IMR-90 (cell line): ENCODE data around the gene CENPQ. TPM values are rescaled to one million over a fixed set of nuclear protein-coding genes. Genes with fewer than 3 reads are reported as not detected.
A peak's percentile ranks its signal among the peaks of the same experiment; 100 is the strongest.

Experiments
- ATAC-seq: fragments of 200-7000 bp; cut with Tn5 transposase; 2 replicates; pipeline ENCODE4 v1.9.1; 2020; ENCODE audit warnings: low read depth, mild to moderate bottlenecking, moderate library complexity
- BruUV-seq: library from RNA; stranded (reverse); fragments of 400-500 nt; replicated peaks from 2 replicates; lab custom pipeline; 2021; lab: Mats Ljungman, UMichigan
- CTCF ChIA-PET: fragments of 300-600 bp; formaldehyde crosslinking; extraction: SDS; loops from one replicate; lab custom pipeline; 2021; ENCODE audit warnings: antibody characterized with exemption; lab: Yijun Ruan, JAX
- POLR2A ChIA-PET: fragments of 300-600 bp; sonication (Branson Sonifier 250); formaldehyde crosslinking; loops from one replicate; lab custom pipeline; 2022; ENCODE audit warnings: antibody characterized with exemption; ENCODE audit not compliant: unreplicated experiment; lab: Charles Lee
- DNase-seq: peaks from one replicate; pipeline ENCODE4 v3.0.0; 2013
- H2AFZ ChIP-seq: replicated peaks from 2 replicates; pipeline ENCODE3; 2013; ENCODE audit warnings: low read length, mild to moderate bottlenecking; ENCODE audit not compliant: poor library complexity
- H2AK5ac ChIP-seq: 2 replicates; pipeline ENCODE4 v1.6.1; 2013; ENCODE audit warnings: low read depth, low read length, inconsistent platforms
- H2AK9ac ChIP-seq: replicated peaks from 2 replicates; pipeline ENCODE3; 2013; ENCODE audit warnings: mild to moderate bottlenecking, low read depth, low read length, moderate library complexity; ENCODE audit not compliant: poor library complexity
- H2BK120ac ChIP-seq: 2 replicates; pipeline ENCODE4 v1.6.1; 2013; ENCODE audit warnings: low read depth, low read length, inconsistent platforms
- H2BK15ac ChIP-seq: 3 replicates; pipeline ENCODE4 v1.6.1; 2013; ENCODE audit warnings: low read depth, low read length, inconsistent platforms
- H2BK20ac ChIP-seq: 2 replicates; pipeline ENCODE4 v1.6.1; 2013; ENCODE audit warnings: low read depth, mild to moderate bottlenecking, inconsistent platforms, low read length, moderate library complexity
- H2BK5ac ChIP-seq: 2 replicates; pipeline ENCODE4 v1.6.1; 2013; ENCODE audit warnings: mild to moderate bottlenecking, low read depth, low read length, inconsistent platforms; ENCODE audit not compliant: poor library complexity, severe bottlenecking
- H3K14ac ChIP-seq: replicated peaks from 2 replicates; pipeline ENCODE4 v1.6.1; 2013; ENCODE audit warnings: low read depth, low read length, inconsistent platforms
- H3K18ac ChIP-seq: 2 replicates; pipeline ENCODE4 v1.6.1; 2013; ENCODE audit warnings: low read depth, low read length, control low read depth
- H3K23ac ChIP-seq: 2 replicates; pipeline ENCODE4 v1.6.1; 2013; ENCODE audit warnings: low read depth, low read length, inconsistent platforms
- H3K27ac ChIP-seq: 2 replicates; pipeline ENCODE4 v1.5.1; 2013; ENCODE audit warnings: mild to moderate bottlenecking, control low read depth, low read length; ENCODE audit not compliant: insufficient read depth
- H3K27me3 ChIP-seq: 2 replicates; pipeline ENCODE4 v1.6.1; 2013; ENCODE audit warnings: low read length; ENCODE audit not compliant: control insufficient read depth, insufficient read depth
- H3K36me3 ChIP-seq: 2 replicates; pipeline ENCODE4 v1.6.1; 2013; ENCODE audit warnings: low read length, mixed read lengths; ENCODE audit not compliant: control insufficient read depth, insufficient read depth
- H3K4ac ChIP-seq: 2 replicates; pipeline ENCODE4 v1.6.1; 2013; ENCODE audit warnings: low read depth, low read length, inconsistent platforms
- H3K4me1 ChIP-seq: 2 replicates; pipeline ENCODE4 v1.6.1; 2013; ENCODE audit warnings: low read length, mixed read lengths; ENCODE audit not compliant: control insufficient read depth, insufficient read depth
- H3K4me2 ChIP-seq: 2 replicates; pipeline ENCODE4 v1.6.1; 2013; ENCODE audit warnings: low read depth, mild to moderate bottlenecking, control low read depth, low read length, moderate library complexity
- H3K4me3 ChIP-seq: 2 replicates; pipeline ENCODE4 v1.5.1; 2013; ENCODE audit warnings: low read depth, mild to moderate bottlenecking, control low read depth, low read length, moderate library complexity; ENCODE audit not compliant: insufficient read depth
- H3K56ac ChIP-seq: 2 replicates; pipeline ENCODE4 v1.6.1; 2013; ENCODE audit warnings: low read length, inconsistent platforms; ENCODE audit not compliant: insufficient read depth; ENCODE audit errors: extremely low read depth
- H3K79me1 ChIP-seq, 2 experiments: 2 replicates each; pipeline ENCODE4 v1.6.1; 2013; ENCODE audit warnings: low read length in 2 of 2, inconsistent platforms in 1 of 2, low read depth in 1 of 2
- H3K9ac ChIP-seq: 2 replicates; pipeline ENCODE4 v1.6.1; 2013; ENCODE audit warnings: low read depth, low read length, control low read depth
- H3K9me1 ChIP-seq: 2 replicates; pipeline ENCODE4 v1.6.1; 2013; ENCODE audit warnings: low read length, inconsistent platforms; ENCODE audit not compliant: insufficient read depth
- H3K9me3 ChIP-seq: 2 replicates; pipeline ENCODE4 v1.6.1; 2013; ENCODE audit warnings: low read length; ENCODE audit not compliant: control insufficient read depth, insufficient read depth
- H4K20me1 ChIP-seq: 2 replicates; pipeline ENCODE4 v1.6.1; 2013; ENCODE audit warnings: low read length, inconsistent platforms; ENCODE audit not compliant: insufficient read depth
- H4K5ac ChIP-seq: 2 replicates; pipeline ENCODE4 v1.6.1; 2013; ENCODE audit warnings: mild to moderate bottlenecking, low read depth, low read length, control low read depth
- H4K8ac ChIP-seq, 2 experiments: 2 replicates each; pipeline ENCODE4 v1.6.1; 2013; ENCODE audit warnings: low read depth in 2 of 2, low read length in 2 of 2, control low read depth in 1 of 2, inconsistent platforms in 1 of 2
- H4K91ac ChIP-seq: 2 replicates; pipeline ENCODE4 v1.6.1; 2013; ENCODE audit warnings: low read depth, low read length, inconsistent platforms; ENCODE audit not compliant: insufficient read depth
- CEBPB ChIP-seq: IDR thresholded peaks from 2 replicates; pipeline ENCODE4 v1.6.1; 2012; ENCODE audit warnings: low read depth, low read length, improper control_type of control experiment
- FOS ChIP-seq: fragments of 150-350 bp; IDR thresholded peaks from 2 replicates; pipeline ENCODE4 v1.6.1; 2016; ENCODE audit warnings: low read depth, low read length
- MAFK ChIP-seq: IDR thresholded peaks from 2 replicates; pipeline ENCODE4 v1.6.1; 2012; ENCODE audit warnings: low read depth, low read length, improper control_type of control experiment
- NFE2L2 ChIP-seq: fragments of 150-350 bp; IDR thresholded peaks from 2 replicates; pipeline ENCODE4 v1.6.1; 2016; ENCODE audit warnings: low read depth, mild to moderate bottlenecking, low read length
- WGBS, 2 experiments: methylation state at CpG; one replicate each; pipeline versions ENCODE4 v1.1.5 to v1.1.7; 2013; ENCODE audit warnings: missing lambda C conversion rate in 2 of 2; ENCODE audit not compliant: insufficient read length in 1 of 2; ENCODE audit errors: extremely low coverage in 2 of 2; 5-methylcytosine and 5-hydroxymethylcytosine counted together
- dilution Hi-C: fragments of 300-500 bp; cut with HindIII; formaldehyde crosslinking; loops from one replicate; pipeline ENCODE4 v1.14.3; 2018; ENCODE audit warnings: low sequenced_read_pairs; ENCODE audit not compliant: unreplicated experiment
- in situ Hi-C: fragments of 300-500 bp; cut with MboI; formaldehyde crosslinking; loops from 3 replicates; pipeline ENCODE4 v1.14.3; 2019; ENCODE audit warnings: low sequenced_read_pairs, inconsistent platforms, mixed read lengths
- intact Hi-C: fragments of 100-400 bp; cut with micrococcal nuclease; formaldehyde crosslinking; loops from 2 replicates; pipeline ENCODE4 v1.10.0; 2022
- polyA plus RNA-seq, 3 experiments: library from polyadenylated mRNA; depleted of rRNA; stranded (reverse); fragments of >200 nt; gene quantifications; 2 replicates each; pipeline ENCODE4 v1.2.3, GENCODE V29; 2012; ENCODE audit warnings: low replicate concordance in 1 of 3
- total RNA-seq: library from RNA; depleted of rRNA; stranded (reverse); fragments of >200 nt; gene quantifications from 2 replicates; pipeline ENCODE4 v1.2.3, GENCODE V29; 2012

Gene CENPQ
- total and polyA plus RNA-seq, 2 of the 4 experiments (the other 2 are of a cell fraction), result 2.2 to 3.7 TPM

DNA sequence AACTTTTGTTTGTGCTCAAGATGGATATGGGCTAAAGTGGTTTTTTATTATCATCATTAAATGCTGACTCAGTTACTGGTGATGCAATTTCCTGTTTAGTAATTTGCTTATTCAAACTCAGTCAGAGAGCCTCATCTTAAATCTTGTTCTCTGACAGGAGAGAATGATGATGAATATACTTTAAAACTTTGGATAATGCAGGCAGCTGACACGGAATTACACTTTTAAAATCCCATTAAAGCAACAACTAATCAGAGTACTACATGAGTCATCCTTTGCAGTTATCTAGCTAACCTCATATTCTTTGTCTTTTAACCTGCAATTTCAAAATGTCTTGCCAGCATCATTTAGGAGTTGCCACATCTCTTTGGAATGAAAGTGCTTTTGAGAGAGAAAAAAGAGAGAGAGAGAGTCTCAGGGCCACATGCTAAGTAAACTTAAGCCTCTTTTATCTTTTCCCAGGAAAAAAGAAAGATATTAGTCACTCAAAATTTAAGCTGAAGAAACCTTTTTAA, 78.1 kb downstream of the CENPQ start:
- Histone ChIP-seq H4K20me1 (no peaks in the 10 kb centered on the region), H2BK5ac (no peak overlapping the region), H3K4me2 (no peak overlapping the region), H3K27me3 (no peaks in the 10 kb centered on the region), H4K8ac (no peak overlapping the region), H3K18ac (no peak overlapping the region), H2AK9ac (no peak overlapping the region), H3K27ac (no peak overlapping the region), H3K4me1 (no peaks in the 10 kb centered on the region), H3K14ac (no peak overlapping the region), H3K4me3 (no peak overlapping the region), H3K9me1 (no peaks in the 10 kb centered on the region), H2BK120ac (no peak overlapping the region), H4K5ac (no peak overlapping the region), H3K23ac (no peak overlapping the region), H4K91ac (no peak overlapping the region), H3K9ac (no peak overlapping the region), H2BK20ac (no peak overlapping the region), H3K79me1 (no peaks in the 10 kb centered on the region), H2AK5ac (no peak overlapping the region), H3K4ac (no peak overlapping the region), H3K36me3 (no peaks in the 10 kb centered on the region), H2BK15ac (no peak overlapping the region), H2AFZ (no peak overlapping the region), H3K56ac (no peak overlapping the region), H3K9me3 (no peaks in the 10 kb centered on the region)
- no peak; the same call in 1 of the 2 replicates for ATAC-seq
- POLR2A ChIA-PET, result no interaction called here
- TF ChIP-seq NFE2L2 (no peak), FOS (peak; percentile 46; the same call in 1 of the 2 replicates), CEBPB (peak; percentile 18; the same call in 1 of the 2 replicates), MAFK (peak; percentile 92)
- dilution Hi-C loops (no loop called here), in situ Hi-C loops (loop anchor here (25.0 kb wide), 1 partner anchor 296 kb away; no protein-coding TSS in a partner anchor), intact Hi-C loops (no loop called here)
- CTCF ChIA-PET, result interaction anchor here (1.3 kb wide), 1 partner anchor 9 kb away, joined by 4 read pairs; no protein-coding TSS in a partner anchor
- WGBS, 2 experiments, result no CpG with 5 or more reads among the region's 1 CpG
- peak; percentile 52 for DNase-seq
- no TSS peak for BruUV-seq
